GM10847 (cell line): Measurements from ENCODE around the gene PLEKHH2.

ENCODE experiments used
- POLR2A ChIP-seq: IDR thresholded peaks from 2 replicates; pipeline ENCODE4 v1.6.1; 2011; ENCODE audit not compliant: insufficient read length; ENCODE audit errors: extremely low read depth

Gene PLEKHH2

DNA sequence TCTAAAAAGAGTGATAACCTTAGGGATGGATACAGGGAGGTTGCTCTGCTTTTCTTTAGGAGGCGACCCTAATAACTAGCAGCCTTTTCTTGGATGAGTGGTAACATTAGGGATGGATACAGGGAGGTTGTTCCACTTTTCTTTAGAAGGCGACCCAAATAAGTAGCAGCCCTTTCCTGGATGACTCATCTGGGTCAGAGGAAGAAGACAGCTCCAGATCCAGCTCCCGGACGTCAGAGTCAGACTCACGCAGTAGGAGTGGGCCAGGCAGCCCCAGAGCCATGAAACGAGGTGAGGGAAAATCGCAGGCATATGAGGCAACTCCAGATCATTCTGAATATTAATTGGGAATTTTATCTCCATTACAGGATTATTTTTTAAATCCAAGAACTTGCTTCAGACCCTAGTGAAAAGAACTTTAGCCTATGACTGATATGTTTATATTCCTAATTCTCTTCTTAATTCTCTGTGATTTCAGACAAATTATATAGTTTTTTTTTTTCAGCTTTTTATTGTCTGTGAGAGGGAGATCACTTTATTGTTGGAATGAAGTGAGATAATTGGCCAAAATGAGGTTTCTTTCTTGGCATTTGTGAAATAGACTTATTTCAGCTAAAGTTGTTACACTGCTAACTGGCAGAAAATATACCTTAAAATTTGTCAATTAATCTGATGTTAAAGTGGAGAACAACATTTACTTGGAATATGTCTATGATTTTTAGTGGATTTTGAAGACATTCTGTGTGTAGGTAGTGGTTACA is 70.4 kb downstream of the PLEKHH2 start:
- TF ChIP-seq POLR2A = no peak

DNA sequence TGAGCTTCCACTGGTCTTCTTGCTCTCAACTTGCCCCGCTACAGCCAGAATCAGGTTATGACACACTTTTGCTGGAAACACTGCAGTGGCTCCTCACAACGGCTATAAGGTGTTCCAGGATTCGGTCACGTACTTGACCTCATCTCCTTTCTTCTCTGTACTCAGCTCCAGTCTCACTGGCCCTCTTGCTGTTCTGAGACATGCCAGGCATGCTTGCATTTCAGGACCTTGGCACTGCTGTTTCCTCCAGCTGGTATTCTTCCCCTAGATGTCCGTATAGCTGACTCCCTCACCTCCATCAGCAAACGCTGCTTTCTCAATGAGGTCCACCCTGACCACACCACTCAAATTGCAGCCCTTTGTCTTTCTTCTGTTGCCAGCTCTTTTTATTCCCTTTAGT is 71.1 kb downstream of the PLEKHH2 start:
- TF ChIP-seq POLR2A = no peak

DNA sequence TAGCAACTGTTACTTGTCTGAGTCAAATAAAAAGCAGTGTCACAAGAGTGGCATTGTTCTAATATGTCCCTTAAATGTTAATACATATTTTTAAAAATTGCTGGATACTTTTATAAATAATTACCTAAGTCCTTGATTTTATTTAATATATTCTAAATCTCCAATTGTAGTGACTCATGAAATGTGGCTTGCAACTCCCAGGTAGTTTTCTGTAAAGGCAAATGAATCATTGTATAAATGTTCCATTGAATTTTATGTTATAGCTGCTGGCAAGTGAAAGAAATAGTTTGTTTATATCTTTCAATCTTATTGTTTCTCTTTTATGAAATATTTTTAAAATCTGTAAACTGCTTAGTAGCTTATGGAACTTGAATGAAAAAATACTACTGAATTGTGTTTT is 71.8 kb downstream of the PLEKHH2 start:
- TF ChIP-seq POLR2A = no peak

DNA sequence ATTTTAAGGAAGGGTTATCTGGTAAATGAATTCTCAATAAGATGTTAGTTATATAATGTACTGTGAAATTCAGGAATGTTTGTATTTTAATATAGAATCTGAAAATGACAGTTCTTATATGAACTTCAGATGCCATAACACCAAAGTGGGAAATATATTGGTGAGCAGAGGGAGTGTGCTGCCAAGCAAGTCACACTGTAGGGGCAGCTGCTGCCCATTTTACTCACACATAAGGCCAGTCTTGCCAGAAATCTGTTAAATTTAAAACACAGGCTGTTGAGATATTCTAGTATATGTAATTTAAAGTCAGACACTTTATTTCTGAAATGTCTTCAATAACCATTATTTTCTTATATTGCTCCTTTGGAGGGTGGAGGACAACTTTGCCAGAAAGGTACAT is 73.8 kb downstream of the PLEKHH2 start:
- TF ChIP-seq POLR2A = no peak

DNA sequence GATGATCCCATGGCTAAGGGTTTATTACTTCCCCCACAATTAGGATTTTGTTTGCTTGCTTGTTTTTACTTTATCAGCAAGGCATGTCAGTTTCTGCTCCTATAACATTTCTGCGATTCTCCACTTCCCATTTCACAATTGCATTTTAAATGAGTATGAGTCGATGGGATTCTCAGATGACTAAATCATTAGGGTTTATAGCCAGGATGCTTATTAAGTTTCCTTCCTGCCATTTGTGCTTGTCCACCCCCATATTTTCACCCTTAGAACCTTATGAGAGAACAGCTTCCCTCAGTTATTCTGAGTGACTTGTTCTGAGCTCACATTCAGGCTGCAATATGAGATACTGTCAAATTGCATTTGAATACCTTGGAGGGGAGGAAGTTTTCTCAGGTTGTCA is 77.1 kb downstream of the PLEKHH2 start:
- no peak for TF ChIP-seq POLR2A

DNA sequence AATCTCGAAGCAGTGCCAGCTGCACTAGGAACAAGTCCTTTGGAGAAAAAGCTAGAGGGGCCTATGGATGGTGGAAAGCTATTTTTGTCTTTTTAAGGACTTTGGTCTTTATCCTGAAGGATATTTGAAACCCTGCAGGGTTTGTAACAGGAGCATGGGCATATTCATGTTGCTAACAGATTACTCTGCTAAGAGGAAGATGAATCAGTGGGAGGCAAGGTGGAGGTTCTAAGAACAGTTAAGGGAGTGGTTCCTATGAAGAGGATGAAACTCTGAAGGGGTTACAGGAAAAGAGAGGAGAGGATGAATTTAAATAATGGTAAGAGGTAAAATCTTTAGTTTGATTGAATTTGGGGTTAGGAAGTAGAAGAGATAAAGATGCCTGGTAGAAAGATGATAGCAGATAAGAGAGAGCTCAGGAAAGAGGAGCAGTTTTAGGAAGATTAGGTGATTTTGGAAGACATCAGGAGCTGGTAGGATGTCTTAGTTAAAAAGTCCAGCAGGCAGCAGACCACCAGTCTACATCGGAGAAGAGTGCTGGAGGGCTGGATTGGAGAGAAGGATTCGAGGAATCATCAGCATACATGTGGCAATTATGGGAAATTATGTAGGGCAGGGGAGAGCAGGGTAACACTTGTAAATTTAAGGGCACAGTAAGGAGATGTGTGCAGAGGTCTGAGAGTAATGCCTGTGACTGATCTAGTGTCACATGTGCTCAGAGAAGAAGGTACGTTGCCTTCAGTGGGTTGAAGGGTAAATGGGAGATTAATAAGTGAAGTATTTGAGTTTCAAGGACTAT is 78.4 kb downstream of the PLEKHH2 start:
- TF ChIP-seq POLR2A = no peak

DNA sequence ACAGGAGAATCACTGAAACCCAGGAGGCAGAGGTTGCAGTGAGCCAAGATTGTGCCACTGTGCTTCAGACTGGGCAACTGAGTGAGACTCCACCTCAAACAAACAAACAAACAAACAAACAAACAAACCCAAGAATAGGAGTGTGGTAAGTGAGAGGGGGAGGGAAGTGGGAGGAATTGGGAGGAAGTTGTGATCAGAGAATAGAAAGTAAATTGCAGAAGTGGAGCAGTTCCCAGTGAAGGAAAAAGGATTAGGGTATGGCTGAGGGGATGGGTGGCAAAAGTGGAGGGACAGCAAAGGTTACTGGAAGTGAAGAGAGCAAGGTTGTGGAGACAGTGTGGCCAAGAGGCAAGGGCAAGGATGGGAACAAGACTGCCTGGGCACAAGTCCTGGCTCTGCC is 80.3 kb downstream of the PLEKHH2 start:
- no peak for TF ChIP-seq POLR2A

DNA sequence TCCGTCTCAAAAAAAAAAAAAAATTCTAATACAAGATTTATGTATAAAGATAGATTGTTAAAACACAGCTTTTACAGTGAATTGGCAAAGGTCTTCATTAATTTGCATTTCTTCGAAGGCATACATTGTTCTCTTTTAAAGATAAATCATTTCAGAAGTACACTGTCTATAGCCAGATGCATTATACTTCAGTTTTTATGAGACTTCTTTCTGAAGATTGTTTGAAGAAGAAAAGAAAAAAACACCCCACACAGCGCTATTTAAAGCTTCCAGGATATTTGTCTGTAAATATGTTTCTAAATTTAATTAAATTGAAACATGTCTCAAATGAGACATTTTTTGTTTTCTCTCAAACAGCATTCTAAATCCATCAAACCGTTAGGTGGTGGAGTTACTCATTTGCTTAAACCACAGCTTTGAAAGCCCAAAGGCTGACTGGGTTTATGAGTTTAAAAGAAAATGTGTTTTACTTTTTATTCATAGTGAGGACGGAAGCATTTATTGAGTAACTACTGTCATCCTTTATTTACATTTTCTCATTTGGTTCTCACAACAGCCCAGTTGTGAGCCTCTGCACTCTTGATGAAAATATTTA is 81.6 kb downstream of the PLEKHH2 start:
- TF ChIP-seq POLR2A = no peak

DNA sequence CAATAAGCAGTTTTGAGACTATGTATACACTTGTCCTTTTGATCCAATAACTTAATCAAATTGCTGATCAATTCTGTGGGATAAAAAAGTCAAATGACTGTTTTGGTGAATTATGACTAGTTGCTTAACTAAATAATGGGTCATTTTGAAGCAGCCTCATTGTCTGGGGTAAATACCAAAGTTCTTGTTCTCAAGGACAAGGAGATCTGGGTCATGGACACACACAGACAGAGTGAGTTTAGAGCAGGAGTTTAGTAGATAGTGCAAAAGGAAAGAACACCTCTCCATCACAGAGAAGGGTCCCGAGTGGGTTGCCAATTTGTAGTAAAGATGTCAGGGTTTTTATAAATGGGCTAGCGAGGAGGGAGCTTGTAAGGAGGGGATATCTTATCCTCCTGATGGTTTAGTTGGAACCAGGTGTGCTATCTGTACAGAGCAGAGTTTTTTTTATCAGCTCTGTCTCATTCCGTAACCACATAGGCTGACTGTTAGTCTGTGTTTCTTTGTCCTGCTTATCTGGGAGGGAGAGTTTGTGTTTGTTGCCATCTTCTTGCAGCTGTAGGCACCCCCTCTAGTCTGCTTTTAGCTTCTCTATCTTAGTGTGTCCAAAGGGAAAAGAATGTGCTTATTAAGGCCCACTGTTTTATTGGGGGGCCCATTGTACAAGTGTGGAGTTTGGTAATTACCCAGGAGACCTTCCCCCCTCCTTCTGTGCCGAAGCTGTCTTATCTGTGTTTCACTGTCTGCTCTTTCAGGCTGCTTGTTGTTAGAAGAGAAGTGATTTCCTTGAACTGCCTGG is 87.9 kb downstream of the PLEKHH2 start:
- TF ChIP-seq POLR2A = no peak

DNA sequence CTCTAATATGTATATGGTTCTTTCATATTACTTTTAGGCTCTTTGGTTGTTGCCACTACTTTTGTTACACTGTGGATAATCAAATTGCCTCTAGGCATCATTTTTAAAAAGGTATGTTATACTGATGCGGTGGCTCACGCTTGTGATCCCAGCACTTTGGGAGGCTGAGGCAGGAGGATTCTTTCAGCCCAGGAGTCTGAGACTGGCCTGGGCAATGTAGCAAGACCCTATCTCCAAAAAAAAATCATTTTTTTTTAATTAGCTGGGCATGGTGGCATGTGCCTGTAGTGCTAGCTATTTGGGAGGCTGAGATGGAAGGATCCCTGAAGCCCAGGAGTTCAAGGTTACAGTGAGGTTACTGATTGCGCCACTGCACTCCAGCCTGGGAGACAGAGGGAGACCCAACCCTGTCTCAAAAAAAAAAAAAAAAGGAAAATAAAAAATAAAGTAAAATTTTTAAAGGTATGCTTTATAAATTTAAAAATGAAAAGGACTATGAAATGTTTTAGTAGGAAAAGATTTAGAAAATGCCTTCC is 88.7 kb downstream of the PLEKHH2 start:
- TF ChIP-seq POLR2A = no peak

DNA sequence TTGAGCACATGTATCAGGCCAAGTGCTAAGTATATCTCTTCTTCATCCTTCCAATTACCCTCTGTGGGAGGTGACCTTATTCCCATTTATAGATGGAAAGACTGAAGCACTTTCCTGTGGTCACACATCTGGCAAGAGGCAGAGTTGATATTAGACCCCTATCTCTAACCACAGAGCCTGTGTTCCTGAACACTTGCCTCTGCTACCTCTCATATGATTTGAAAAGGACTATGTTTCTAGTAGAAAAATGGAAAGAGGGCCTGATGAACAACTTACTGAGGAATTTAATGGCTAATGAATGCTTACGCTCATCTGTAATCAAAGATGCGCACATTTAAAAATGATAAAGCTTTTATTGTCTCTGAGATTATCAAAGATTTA is 90.6 kb downstream of the PLEKHH2 start:
- TF ChIP-seq POLR2A = no peak

DNA sequence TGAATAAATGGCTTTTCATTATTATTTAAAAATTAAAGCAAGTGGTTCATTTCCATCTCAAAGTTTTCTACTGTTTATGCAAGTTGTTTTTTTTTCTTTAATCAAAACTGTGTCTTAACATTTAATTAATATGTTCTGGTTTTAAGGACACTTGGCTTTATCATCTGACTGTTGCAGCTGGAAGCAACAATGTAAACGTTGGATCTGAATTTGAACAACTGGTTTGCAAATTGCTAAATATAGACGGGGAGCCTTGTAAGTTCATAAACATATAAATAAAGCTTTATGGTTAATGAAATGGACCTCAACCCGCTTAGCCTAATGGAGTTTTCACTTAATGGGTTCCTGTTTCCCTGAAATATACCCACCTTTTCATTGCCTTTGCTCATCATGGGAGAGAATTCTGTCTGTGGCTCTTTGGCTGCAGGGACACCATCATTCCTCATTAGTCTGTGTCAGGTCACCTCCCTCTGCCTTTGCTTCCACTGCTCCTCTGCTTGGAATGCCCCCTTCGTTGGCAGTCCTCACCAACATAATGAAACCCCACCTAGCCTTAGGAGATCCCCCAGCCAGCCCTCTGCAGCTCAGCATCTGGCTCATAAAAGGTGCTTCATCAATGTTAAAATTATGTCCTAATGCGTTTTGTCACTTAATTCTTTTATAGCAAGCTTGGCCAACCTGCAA is 92.6 kb downstream of the PLEKHH2 start:
- TF ChIP-seq POLR2A = no peak

DNA sequence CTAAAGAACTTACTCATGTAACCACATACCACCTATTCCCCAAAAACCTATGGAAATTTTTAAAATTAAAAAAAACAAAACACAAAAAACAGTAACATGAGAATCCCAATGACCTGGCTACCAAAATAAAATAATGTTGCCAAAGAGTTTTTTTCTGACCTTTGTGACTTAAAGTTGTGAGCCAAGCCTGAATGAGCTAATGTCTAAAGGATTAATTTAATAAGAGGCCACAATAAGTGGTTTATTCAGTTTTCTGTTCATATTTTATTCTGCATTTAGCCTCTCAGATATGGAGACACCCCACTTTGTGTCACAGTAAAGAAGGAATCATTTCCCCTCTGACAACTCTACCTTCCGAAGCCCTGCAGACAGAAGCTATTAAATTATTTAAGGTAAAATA is 94.2 kb downstream of the PLEKHH2 start:
- TF ChIP-seq POLR2A = no peak

DNA sequence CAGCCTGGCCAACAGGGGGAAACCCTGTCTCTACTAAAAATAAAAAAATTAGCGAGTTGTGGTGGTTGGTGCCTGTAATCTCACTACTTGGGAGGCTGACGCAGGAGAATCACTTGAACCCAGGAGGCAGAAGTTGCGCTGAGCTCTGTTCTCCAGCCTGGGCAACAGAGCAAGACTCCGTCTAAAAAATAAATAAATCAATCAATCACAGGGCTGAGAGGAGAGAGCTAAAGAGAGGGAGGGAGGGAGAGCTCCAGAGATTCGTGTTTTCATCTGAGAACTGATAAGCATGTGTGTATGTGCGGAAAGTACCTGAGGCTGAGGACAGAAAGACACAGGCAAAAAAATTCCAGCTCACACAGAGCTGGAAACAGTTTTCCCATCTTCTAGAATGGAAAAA is 99.6 kb downstream of the PLEKHH2 start:
- TF ChIP-seq POLR2A = no peak
